ENCODE measurements around the gene TTBK2. TPM values are rescaled to one million over a fixed set of nuclear protein-coding genes. Genes with fewer than 3 reads are reported as not detected.
A peak's percentile ranks its signal among the peaks of the same experiment; 100 is the strongest.

The TTBK2 gene
- total RNA-seq, 1 donor from 2014 or later, result 8.8 TPM

DNA sequence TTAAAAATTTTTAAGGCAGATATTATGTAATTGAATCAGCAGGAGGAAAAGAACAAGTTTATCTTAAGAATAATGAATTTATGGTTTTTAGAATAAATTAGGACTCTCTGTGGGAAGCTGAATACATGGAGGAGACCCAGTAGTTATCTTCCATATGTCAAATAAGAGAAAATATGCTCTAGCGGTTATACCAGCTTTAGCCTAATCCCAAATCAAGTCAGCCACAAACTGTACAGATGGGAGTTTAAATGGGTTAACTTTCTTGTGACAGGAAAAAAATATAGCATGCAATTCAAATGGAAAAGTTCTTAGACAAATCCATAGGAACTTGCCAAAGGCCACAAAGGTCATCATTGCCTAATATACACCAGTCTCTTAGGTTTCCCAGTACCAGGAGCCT, 84.3 kb downstream of the TTBK2 start:
- no peak overlapping the region for H3K27ac ChIP-seq

GRCh38 chr15:42832576-42832975, 88.0 kb downstream of the TTBK2 start:
- DNase-seq (ENCODE audit: extremely low spot score in 2 of 2), result no peak
- intact Hi-C loops (cut with DNase I), result no loop called here
- Histone ChIP-seq H3K4me3 (no peak overlapping the region), H3K4me1 (no peaks in the 10 kb centered on the region), H3K27ac (no peak overlapping the region), H3K36me3 (no peaks in the 10 kb centered on the region), H3K9me3 (no peaks in the 10 kb centered on the region), H3K27me3 (no peaks in the 10 kb centered on the region)
- TF ChIP-seq POLR2A (IDR thresholded peaks at IDR 0.05) (no peak), POLR2AphosphoS5 (IDR thresholded peaks at IDR 0.05; ENCODE audit: insufficient read depth in 1 of 2, low read depth in 1 of 2) (peak in 1 of 2 donors; percentile 79)

More for the DNA sequence above, 84.3 kb downstream of the TTBK2 start:
- Histone ChIP-seq H3K36me3 (peaks cover 0 to 7% of the 10 kb centered on the region in 2 donors), H3K27me3 (no peaks in the 10 kb centered on the region), H3K9me3 (no peaks in the 10 kb centered on the region), H3K4me1 (no peaks in the 10 kb centered on the region), H3K4me3 (no peak overlapping the region)
- intact Hi-C loops (cut with DNase I), result no loop called here
- no peak for TF ChIP-seq POLR2AphosphoS5 (IDR thresholded peaks at IDR 0.05; ENCODE audit: insufficient read depth in 1 of 2, low read depth in 1 of 2)
- TF ChIP-seq POLR2A (IDR thresholded peaks at IDR 0.05), result no peak
- no peak for TF ChIP-seq CTCF (IDR thresholded peaks at IDR 0.05)
- no peak for DNase-seq (ENCODE audit: extremely low spot score in 2 of 2)

DNA sequence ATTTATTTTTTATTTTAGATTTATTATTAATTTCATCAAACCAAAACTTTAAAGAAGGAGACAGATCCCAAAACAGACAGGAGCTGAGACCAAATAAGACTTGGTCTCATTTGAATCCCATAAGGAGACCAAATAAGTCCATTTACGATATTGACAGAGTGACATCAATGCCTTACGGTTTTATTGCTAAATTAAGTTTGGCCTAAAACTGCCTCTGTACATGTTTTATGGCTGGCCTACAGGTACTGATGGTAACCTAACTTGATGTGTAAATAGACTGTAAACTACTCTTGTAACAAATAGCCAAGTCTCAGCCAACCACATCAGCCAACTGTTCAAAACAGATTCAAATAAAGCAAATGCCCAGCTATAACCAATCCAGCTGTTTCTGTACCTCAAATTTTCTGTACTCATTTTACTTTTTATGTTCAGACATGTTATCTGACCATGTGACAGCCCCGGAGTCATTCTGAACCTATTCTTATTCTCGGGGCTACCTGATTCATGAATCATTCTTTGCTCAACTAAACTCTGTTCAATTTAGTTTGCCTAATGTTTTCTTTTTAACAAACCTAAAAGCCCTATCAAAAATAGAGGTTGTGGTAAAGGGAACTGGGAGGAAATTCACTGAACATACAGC, 94.2 kb downstream of the TTBK2 start:
- H3K4me1 ChIP-seq, result no peaks in the 10 kb centered on the region
- TF ChIP-seq CTCF (IDR thresholded peaks at IDR 0.05), result no peak
- TF ChIP-seq POLR2A (IDR thresholded peaks at IDR 0.05), result no peak
- TF ChIP-seq POLR2AphosphoS5 (IDR thresholded peaks at IDR 0.05; ENCODE audit: insufficient read depth in 1 of 2, low read depth in 1 of 2), result peak in 1 of 2 donors; percentile 11
- no peaks in the 10 kb centered on the region for H3K9me3 ChIP-seq
- DNase-seq (ENCODE audit: extremely low spot score in 2 of 2), result no peak
- H3K4me3 ChIP-seq, result no peak overlapping the region
- intact Hi-C loops (cut with DNase I), result no loop called here
- no peak overlapping the region for H3K27ac ChIP-seq
- no peaks in the 10 kb centered on the region for H3K27me3 ChIP-seq
- peaks cover 0 to 4% of the 10 kb centered on the region in 2 donors for H3K36me3 ChIP-seq

DNA sequence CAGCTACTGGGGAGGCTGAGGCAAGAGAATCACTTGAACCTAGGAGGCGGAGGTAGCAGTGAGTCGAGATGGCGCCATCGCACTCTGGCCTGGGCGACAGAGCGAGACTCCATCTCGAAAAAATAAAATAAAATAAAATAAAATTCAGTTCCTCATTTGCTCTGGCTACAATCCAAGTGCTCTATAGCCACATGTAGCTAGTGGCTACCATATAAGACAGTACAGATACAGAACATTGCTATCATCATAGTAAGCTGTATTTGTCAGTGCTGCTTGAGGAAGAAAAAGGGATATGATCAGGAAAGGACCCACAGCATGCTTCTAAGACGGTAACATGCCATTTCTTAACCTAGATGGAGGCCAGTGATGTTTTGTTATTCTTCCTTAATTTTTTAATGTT, 95.0 kb downstream of the TTBK2 start:
- no peak for DNase-seq (ENCODE audit: extremely low spot score in 2 of 2)
- TF ChIP-seq CTCF (IDR thresholded peaks at IDR 0.05), result no peak
- no peak for TF ChIP-seq POLR2AphosphoS5 (IDR thresholded peaks at IDR 0.05; ENCODE audit: insufficient read depth in 1 of 2, low read depth in 1 of 2)
- no peak for TF ChIP-seq POLR2A (IDR thresholded peaks at IDR 0.05)
- peaks cover 0 to 4% of the 10 kb centered on the region in 2 donors for H3K36me3 ChIP-seq
- no peak overlapping the region for H3K4me3 ChIP-seq
- no peaks in the 10 kb centered on the region for H3K27me3 ChIP-seq
- no peak overlapping the region for H3K27ac ChIP-seq
- H3K4me1 ChIP-seq, result no peaks in the 10 kb centered on the region
- intact Hi-C loops (cut with DNase I), result no loop called here
- no peaks in the 10 kb centered on the region for H3K9me3 ChIP-seq

GRCh38 chr15:42820811-42821210, 99.8 kb downstream of the TTBK2 start:
- Histone ChIP-seq H3K27ac (no peak overlapping the region), H3K36me3 (peaks cover 0 to 8% of the 10 kb centered on the region in 2 donors), H3K4me3 (no peak overlapping the region), H3K9me3 (no peaks in the 10 kb centered on the region), H3K27me3 (no peaks in the 10 kb centered on the region), H3K4me1 (no peaks in the 10 kb centered on the region)
- no peak for DNase-seq (ENCODE audit: extremely low spot score in 2 of 2)
- no peak for TF ChIP-seq POLR2AphosphoS5 (IDR thresholded peaks at IDR 0.05; ENCODE audit: insufficient read depth in 1 of 2, low read depth in 1 of 2)
- no peak for TF ChIP-seq POLR2A (IDR thresholded peaks at IDR 0.05)
- TF ChIP-seq CTCF (IDR thresholded peaks at IDR 0.05), result no peak
- intact Hi-C loops (cut with DNase I), result no loop called here
